Neural cell (in vitro differentiated cells): ENCODE measurements around the gene ZNRD2. TPM values are rescaled to one million over a fixed set of nuclear protein-coding genes. Genes with fewer than 3 reads are reported as not detected.

Experiments
- H2AFZ ChIP-seq: fragments of 200-600, 300-800 bp; sonication (generic), shearing (Covaris generic); 2 replicates; pipeline ENCODE4 v1.6.0; 2014; ENCODE audit warnings: low read depth, mild to moderate bottlenecking, antibody characterized with exemption, low read length, moderate library complexity
- H3F3A ChIP-seq: fragments of 200-600 bp; shearing (Covaris generic); 2 replicates; pipeline ENCODE4 v1.6.1; 2016; ENCODE audit warnings: mild to moderate bottlenecking, moderate library complexity, mixed read lengths, antibody characterized with exemption, low read length; ENCODE audit not compliant: insufficient read depth, poor library complexity, severe bottlenecking
- H3K27ac ChIP-seq: fragments of 200-600, 300-800 bp; sonication (generic), shearing (Covaris generic); 2 replicates; pipeline ENCODE4 v1.5.1; 2014; ENCODE audit warnings: mild to moderate bottlenecking, low read length, moderate library complexity
- H3K27me3 ChIP-seq: fragments of 300-800, 200-600 bp; sonication (generic), shearing (Covaris generic); 2 replicates; pipeline ENCODE4 v1.6.0; 2014; ENCODE audit warnings: mild to moderate bottlenecking, low read depth, low read length, moderate library complexity; ENCODE audit not compliant: insufficient read depth
- H3K36me3 ChIP-seq: fragments of 300-800, 200-600 bp; sonication (generic), shearing (Covaris generic); 2 replicates; pipeline ENCODE4 v1.5.1; 2014; ENCODE audit warnings: mild to moderate bottlenecking, antibody characterized with exemption, low read length, moderate library complexity; ENCODE audit not compliant: insufficient read depth
- H3K4me2 ChIP-seq: fragments of 300-800, 200-600 bp; sonication (generic), shearing (Covaris generic); 2 replicates; pipeline ENCODE4 v1.6.0; 2014; ENCODE audit warnings: mild to moderate bottlenecking, low read length
- H3K4me3 ChIP-seq: fragments of 300-800, 200-600 bp; sonication (generic), shearing (Covaris generic); 2 replicates; pipeline ENCODE4 v1.5.1; 2014; ENCODE audit warnings: mild to moderate bottlenecking, low read length, moderate library complexity
- H3K79me2 ChIP-seq: fragments of 200-600 bp; shearing (Covaris generic); replicated peaks from 2 replicates; pipeline ENCODE4 v1.6.0; 2014; ENCODE audit warnings: mild to moderate bottlenecking, low read length, moderate library complexity; ENCODE audit not compliant: insufficient read depth
- H3K9ac ChIP-seq: fragments of 300-800, 200-600 bp; sonication (generic), shearing (Covaris generic); 2 replicates; pipeline ENCODE4 v1.6.1; 2016; ENCODE audit warnings: mild to moderate bottlenecking, low read length, mixed read lengths
- H3K9me2 ChIP-seq: fragments of 200-600 bp; shearing (Covaris generic); 2 replicates; pipeline ENCODE4 v1.6.1; 2016; ENCODE audit warnings: mild to moderate bottlenecking, low read length, mixed read lengths; ENCODE audit not compliant: insufficient read depth
- H3K9me3 ChIP-seq: fragments of 200-600, 300-800 bp; sonication (generic), shearing (Covaris generic); 2 replicates; pipeline ENCODE4 v1.6.1; 2016; ENCODE audit warnings: mild to moderate bottlenecking, mixed run types, low read length, moderate library complexity, mixed read lengths
- H4K20me1 ChIP-seq: fragments of 200-600 bp; shearing (Covaris generic); 2 replicates; pipeline ENCODE4 v1.6.1; 2016; ENCODE audit warnings: mild to moderate bottlenecking, mixed run types; ENCODE audit not compliant: insufficient read depth
- CTCF ChIP-seq: fragments of 450-650 bp; IDR thresholded peaks from 2 replicates; pipeline ENCODE4 v1.5.1; 2014; ENCODE audit warnings: antibody characterized with exemption, mild to moderate bottlenecking, moderate library complexity; ENCODE audit not compliant: poor library complexity, severe bottlenecking
- EP300 ChIP-seq: fragments of 450-650 bp; conservative IDR thresholded peaks from 2 replicates; pipeline ENCODE4 v1.6.1; 2014; ENCODE audit warnings: antibody characterized with exemption, mild to moderate bottlenecking, moderate library complexity; ENCODE audit not compliant: poor library complexity, severe bottlenecking
- EZH2 ChIP-seq: fragments of 200-600, 300-800 bp; shearing (Covaris generic), sonication (generic); IDR thresholded peaks from 2 replicates; pipeline ENCODE4 v1.6.1; 2014; ENCODE audit warnings: antibody characterized with exemption, low read length, borderline replicate concordance, mild to moderate bottlenecking; ENCODE audit not compliant: insufficient read depth, poor library complexity, severe bottlenecking
- MXI1 ChIP-seq: fragments of 450-650 bp; conservative IDR thresholded peaks from 2 replicates; pipeline ENCODE4 v1.6.1; 2014; ENCODE audit warnings: antibody characterized with exemption, mild to moderate bottlenecking; ENCODE audit not compliant: poor library complexity, severe bottlenecking
- POLR2AphosphoS5 ChIP-seq: IDR thresholded peaks from 2 replicates; pipeline ENCODE4 v1.6.1; 2012
- RAD21 ChIP-seq: fragments of 450-650 bp; conservative IDR thresholded peaks from 2 replicates; pipeline ENCODE4 v1.6.1; 2014; ENCODE audit warnings: antibody characterized with exemption, mild to moderate bottlenecking, moderate library complexity
- SMC3 ChIP-seq: fragments of 450-650 bp; conservative IDR thresholded peaks from 2 replicates; pipeline ENCODE4 v1.6.1; 2014; ENCODE audit warnings: antibody characterized with exemption, mild to moderate bottlenecking, moderate library complexity; ENCODE audit not compliant: poor library complexity
- TAF1 ChIP-seq: IDR thresholded peaks from 2 replicates; pipeline ENCODE4 v1.6.1; 2012; ENCODE audit warnings: low read depth
- polyA plus RNA-seq: library from polyadenylated mRNA; depleted of rRNA; stranded (reverse); fragments of >200 nt; gene quantifications from 2 replicates; pipeline ENCODE4 v1.2.3, GENCODE V29; 2014
- TF ChIP-seq, protein P1 (sequence below): IDR thresholded peaks from 2 replicates; pipeline ENCODE4 v1.6.1; 2012; ENCODE audit warnings: borderline replicate concordance

Gene ZNRD2
- polyA plus RNA-seq, 1 donor from 2014 or later = 36.2 TPM

- H3K4me2 ChIP-seq = no peak overlapping the region
- H3K9me2 ChIP-seq = no peaks in the 10 kb centered on the region
- no peak overlapping the region for H3K9ac ChIP-seq
- no peaks in the 10 kb centered on the region for H3F3A ChIP-seq
- TF ChIP-seq CTCF (no peak), RAD21 (no peak), SMC3 (no peak), EZH2 (no peak), TAF1 (no peak), MXI1 (no peak), POLR2AphosphoS5 (no peak), EP300 (no peak)
- TF ChIP-seq, protein P1, sequence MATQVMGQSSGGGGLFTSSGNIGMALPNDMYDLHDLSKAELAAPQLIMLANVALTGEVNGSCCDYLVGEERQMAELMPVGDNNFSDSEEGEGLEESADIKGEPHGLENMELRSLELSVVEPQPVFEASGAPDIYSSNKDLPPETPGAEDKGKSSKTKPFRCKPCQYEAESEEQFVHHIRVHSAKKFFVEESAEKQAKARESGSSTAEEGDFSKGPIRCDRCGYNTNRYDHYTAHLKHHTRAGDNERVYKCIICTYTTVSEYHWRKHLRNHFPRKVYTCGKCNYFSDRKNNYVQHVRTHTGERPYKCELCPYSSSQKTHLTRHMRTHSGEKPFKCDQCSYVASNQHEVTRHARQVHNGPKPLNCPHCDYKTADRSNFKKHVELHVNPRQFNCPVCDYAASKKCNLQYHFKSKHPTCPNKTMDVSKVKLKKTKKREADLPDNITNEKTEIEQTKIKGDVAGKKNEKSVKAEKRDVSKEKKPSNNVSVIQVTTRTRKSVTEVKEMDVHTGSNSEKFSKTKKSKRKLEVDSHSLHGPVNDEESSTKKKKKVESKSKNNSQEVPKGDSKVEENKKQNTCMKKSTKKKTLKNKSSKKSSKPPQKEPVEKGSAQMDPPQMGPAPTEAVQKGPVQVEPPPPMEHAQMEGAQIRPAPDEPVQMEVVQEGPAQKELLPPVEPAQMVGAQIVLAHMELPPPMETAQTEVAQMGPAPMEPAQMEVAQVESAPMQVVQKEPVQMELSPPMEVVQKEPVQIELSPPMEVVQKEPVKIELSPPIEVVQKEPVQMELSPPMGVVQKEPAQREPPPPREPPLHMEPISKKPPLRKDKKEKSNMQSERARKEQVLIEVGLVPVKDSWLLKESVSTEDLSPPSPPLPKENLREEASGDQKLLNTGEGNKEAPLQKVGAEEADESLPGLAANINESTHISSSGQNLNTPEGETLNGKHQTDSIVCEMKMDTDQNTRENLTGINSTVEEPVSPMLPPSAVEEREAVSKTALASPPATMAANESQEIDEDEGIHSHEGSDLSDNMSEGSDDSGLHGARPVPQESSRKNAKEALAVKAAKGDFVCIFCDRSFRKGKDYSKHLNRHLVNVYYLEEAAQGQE = no peak
- no peak overlapping the region for H2AFZ ChIP-seq
- no peaks in the 10 kb centered on the region for H3K36me3 ChIP-seq
- peaks cover 16% of the 10 kb centered on the region for H3K27me3 ChIP-seq
- H3K79me2 ChIP-seq = no peaks in the 10 kb centered on the region
- H3K4me3 ChIP-seq = no peak overlapping the region
- H4K20me1 ChIP-seq = no peaks in the 10 kb centered on the region
- no peaks in the 10 kb centered on the region for H3K9me3 ChIP-seq
- H3K27ac ChIP-seq = no peak overlapping the region
Measured at GRCh38 chr11:65580756-65581155, 10.5 kb downstream of the ZNRD2 start.

DNA sequence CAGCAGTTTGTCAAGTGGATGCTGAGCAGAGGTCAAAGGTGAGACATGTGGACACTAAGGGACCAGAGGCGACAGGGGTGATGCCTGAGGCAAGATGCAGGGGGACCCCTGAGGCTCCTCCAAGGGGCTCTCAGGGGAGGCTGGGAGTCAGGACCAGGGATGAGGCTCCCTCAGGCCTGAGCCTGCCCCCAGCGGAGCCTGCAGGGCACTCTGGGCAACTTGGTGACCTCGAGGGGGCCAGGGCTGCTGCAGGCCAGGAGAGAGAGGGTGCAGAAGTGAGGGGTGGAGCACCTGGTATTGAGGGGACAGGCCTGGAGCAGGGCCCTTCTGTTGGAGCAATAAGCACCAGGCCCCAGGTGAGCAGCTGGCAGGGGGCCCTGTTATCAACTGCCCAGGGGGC lies 11.7 kb downstream of the ZNRD2 start:
- Histone ChIP-seq H4K20me1 (no peaks in the 10 kb centered on the region), H3K4me3 (no peak overlapping the region), H3K27ac (no peak overlapping the region), H3K9me3 (no peaks in the 10 kb centered on the region), H3K9me2 (no peaks in the 10 kb centered on the region), H3K79me2 (no peaks in the 10 kb centered on the region), H3K27me3 (peaks cover 21% of the 10 kb centered on the region), H3K9ac (no peak overlapping the region), H3K36me3 (no peaks in the 10 kb centered on the region), H3K4me2 (no peak overlapping the region), H3F3A (no peaks in the 10 kb centered on the region), H2AFZ (no peak overlapping the region)
- TF ChIP-seq POLR2AphosphoS5 (no peak), RAD21 (no peak), TAF1 (no peak), EZH2 (no peak), MXI1 (no peak)

- no peak overlapping the region for H2AFZ ChIP-seq
- no peaks in the 10 kb centered on the region for H3K9me3 ChIP-seq
- TF ChIP-seq SMC3 = no peak
- no peak for TF ChIP-seq CTCF
- no peak for TF ChIP-seq POLR2AphosphoS5
- TF ChIP-seq EP300 = no peak
- TF ChIP-seq TAF1 = no peak
- no peak for TF ChIP-seq MXI1
- TF ChIP-seq, protein P1 = no peak
- no peak overlapping the region for H3K27ac ChIP-seq
- H3K9me2 ChIP-seq = no peaks in the 10 kb centered on the region
- H3K79me2 ChIP-seq = no peaks in the 10 kb centered on the region
- H3F3A ChIP-seq = no peaks in the 10 kb centered on the region
- no peaks in the 10 kb centered on the region for H4K20me1 ChIP-seq
- peaks cover 21% of the 10 kb centered on the region for H3K27me3 ChIP-seq
- H3K4me3 ChIP-seq = no peak overlapping the region
- H3K4me2 ChIP-seq = no peak overlapping the region
- no peaks in the 10 kb centered on the region for H3K36me3 ChIP-seq
- no peak overlapping the region for H3K9ac ChIP-seq
Measured at GRCh38 chr11:65583589-65583988, 13.3 kb downstream of the ZNRD2 start.
